Kidney (tissue), 14 donors: Measurements from ENCODE around the gene RAB7A. TPM values are rescaled to one million over a fixed set of nuclear protein-coding genes. Genes with fewer than 3 reads are reported as not detected.

Source experiments
- DNase-seq, 5 donors: peaks; one replicate each; pipeline ENCODE4 v3.0.0-alpha.2; 2013 to 2020
- FAIRE-seq: peaks from 2 replicates; lab custom pipeline; 2012; peaks lifted over from hg19 to GRCh38; lab: Jason Lieb, UNC
- H3K27ac ChIP-seq, 2 donors: one replicate each; pipeline ENCODE4 v1.7.0; 2013; ENCODE audit warnings: low read depth in 2 of 2, low read length in 2 of 2, inconsistent platforms in 1 of 2
- H3K27me3 ChIP-seq: one replicate; pipeline ENCODE4 v1.7.1; 2013; ENCODE audit warnings: low read length, inconsistent platforms; ENCODE audit not compliant: control insufficient read depth, insufficient read depth
- H3K36me3 ChIP-seq, 3 donors: one replicate each; pipeline versions ENCODE4 v1.7.0 to v1.7.1; 2013; ENCODE audit warnings: low read length in 3 of 3, control low read depth in 1 of 3, inconsistent platforms in 1 of 3; ENCODE audit not compliant: insufficient read depth in 3 of 3, control insufficient read depth in 2 of 3
- H3K4me1 ChIP-seq, 3 donors: one replicate each; pipeline versions ENCODE4 v1.7.0 to v1.7.1; 2013; ENCODE audit warnings: low read length in 3 of 3, inconsistent platforms in 1 of 3, low read depth in 1 of 3; ENCODE audit not compliant: control insufficient read depth in 2 of 3, insufficient read depth in 2 of 3
- H3K4me3 ChIP-seq, 3 donors: one replicate each; pipeline versions ENCODE4 v1.7.0 to v1.8.1; 2013; ENCODE audit warnings: low read length in 3 of 3, control low read depth in 1 of 3, inconsistent platforms in 1 of 3
- H3K9ac ChIP-seq, 3 donors: one replicate each; pipeline versions ENCODE4 v1.7.0 to v1.7.1; 2013; ENCODE audit warnings: low read length in 3 of 3, control low read depth in 1 of 3, inconsistent platforms in 1 of 3
- H3K9me3 ChIP-seq, 3 donors: one replicate each; pipeline versions ENCODE4 v1.7.0 to v1.7.1; 2013; ENCODE audit warnings: low read length in 3 of 3, control low read depth in 1 of 3, inconsistent platforms in 1 of 3; ENCODE audit not compliant: control insufficient read depth in 2 of 3, insufficient read depth in 1 of 3
- CTCF ChIP-seq: IDR thresholded peaks from 3 replicates; pipeline ENCODE4 v1.5.1; 2012; ENCODE audit warnings: mild to moderate bottlenecking, moderate library complexity, borderline replicate concordance; ENCODE audit not compliant: insufficient read depth; ENCODE audit errors: extremely low read depth
- intact Hi-C: fragments of 100-400 bp; cut with DNase I; formaldehyde crosslinking; loops from one replicate; pipeline ENCODE4 v1.11.1; 2022
- polyA plus RNA-seq: library from polyadenylated mRNA; stranded (reverse); fragments of 350-450 nt; fragmentation: Illumina TruSeq; extraction: RNeasy Lipid Tissue Mini Kit (QIAGEN cat#74804); gene quantifications from one replicate; pipeline ENCODE4 v1.2.3, GENCODE V29; 2014; ENCODE audit warnings: low read depth, low replicate concordance; ENCODE audit not compliant: insufficient read depth
- total RNA-seq: library from RNA; stranded (reverse); fragmentation: NEBNext Ultra II Directional; extraction: Animal tissue kit (Norgen Biotek cat#: 25700); gene quantifications from one replicate; pipeline ENCODE4 v1.2.1, GENCODE V29; 2021
- donor health status: control.
- donor health status: control.
- donor health status: control.
- donor health status: control.
- donor health status: control.
- donor health status: DM: yes; HTN: yes; CAD: no.
- donor health status: Normal renal cell carcinoma (clear cell type).

The RAB7A gene
- total and polyA plus RNA-seq, 2 donors from 2014 or later: 211 to 248 TPM

DNA sequence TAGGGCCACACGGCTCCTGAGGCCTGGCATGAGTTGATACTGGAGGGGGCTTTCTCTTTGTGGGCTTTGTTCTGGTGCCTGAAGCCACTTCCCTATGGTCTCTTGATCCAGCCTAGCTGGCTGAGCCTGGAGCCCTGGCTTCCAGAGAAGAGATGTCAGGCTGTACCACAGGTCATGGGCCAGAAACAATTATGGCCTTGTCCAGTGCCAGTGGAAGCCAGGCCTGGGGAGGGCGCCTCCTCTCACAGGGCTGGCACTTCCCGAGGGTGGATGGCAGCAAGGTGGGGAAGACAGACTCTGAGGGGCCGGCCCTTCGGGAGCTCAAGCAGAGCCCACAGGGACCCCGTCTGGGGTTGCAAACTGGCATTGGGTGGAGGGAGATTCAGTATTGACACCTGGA is 118.5 kb downstream of the RAB7A start:
- no peak for FAIRE-seq
- TF ChIP-seq CTCF: no peak
- no peak overlapping the region for H3K27ac ChIP-seq
- intact Hi-C loops: no loop called here
- DNase-seq: no peak
- H3K27me3 ChIP-seq: no peaks in the 10 kb centered on the region
- no peaks in the 10 kb centered on the region for H3K4me1 ChIP-seq
- H3K9ac ChIP-seq: no peak overlapping the region
- H3K36me3 ChIP-seq: no peaks in the 10 kb centered on the region
- H3K4me3 ChIP-seq: no peak overlapping the region
- H3K9me3 ChIP-seq: no peaks in the 10 kb centered on the region

- H3K27me3 ChIP-seq: no peaks in the 10 kb centered on the region
- no peak for TF ChIP-seq CTCF
- intact Hi-C loops: no loop called here
- no peak for FAIRE-seq
- H3K9ac ChIP-seq: no peak overlapping the region
- H3K4me1 ChIP-seq: no peaks in the 10 kb centered on the region
- no peak overlapping the region for H3K27ac ChIP-seq
- DNase-seq: peak in 4 of 5 donors; percentile 39 to 55 (median 48)
- H3K4me3 ChIP-seq: peak overlapping the region in 1 of 3 donors; percentile 53
- no peaks in the 10 kb centered on the region for H3K36me3 ChIP-seq
- no peaks in the 10 kb centered on the region for H3K9me3 ChIP-seq
Observed at GRCh38 chr3:128845119-128845777, 119.3 kb downstream of the RAB7A start.

DNA sequence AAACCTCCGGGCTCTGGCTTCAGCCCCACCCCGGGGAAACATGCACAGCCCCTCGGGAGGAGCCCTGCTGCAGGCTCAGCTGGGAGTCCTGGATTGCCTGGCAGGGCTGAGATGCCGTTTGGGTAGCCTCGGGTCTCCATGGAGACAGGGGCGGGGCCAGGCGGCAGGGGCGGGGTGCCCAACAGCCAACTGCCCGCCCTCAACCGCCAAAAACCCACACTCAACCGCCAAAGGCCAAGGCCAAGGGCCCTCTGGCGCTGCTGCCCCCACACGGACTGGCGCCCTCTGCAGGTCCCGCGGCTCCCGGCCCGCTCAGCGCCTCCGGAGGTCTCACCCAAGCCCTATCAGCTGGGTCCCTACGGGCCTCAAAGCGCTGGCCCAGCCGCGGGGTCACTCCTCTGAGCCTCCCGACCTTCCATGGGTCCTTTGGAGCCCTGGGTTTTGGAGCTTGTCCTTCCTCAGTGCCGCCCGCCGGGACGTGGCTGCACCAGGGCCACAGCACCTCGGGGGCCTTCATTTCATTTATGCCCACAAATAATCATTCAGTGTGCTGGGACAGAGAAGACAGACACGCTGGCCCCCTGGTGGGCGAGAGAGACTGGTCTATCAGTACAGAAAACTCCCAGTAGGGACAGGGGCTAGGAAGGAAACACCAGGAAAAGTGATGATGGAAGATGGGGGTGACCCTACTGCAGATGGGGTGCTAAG is 119.9 kb downstream of the RAB7A start:
- DNase-seq: peak; percentile 84 to 93 (median 89)
- intact Hi-C loops: no loop called here
- no peaks in the 10 kb centered on the region for H3K27me3 ChIP-seq
- H3K36me3 ChIP-seq: no peaks in the 10 kb centered on the region
- peak overlapping the region in 1 of 3 donors; percentile 19 for H3K9ac ChIP-seq
- H3K27ac ChIP-seq: no peak overlapping the region
- no peaks in the 10 kb centered on the region for H3K4me1 ChIP-seq
- H3K9me3 ChIP-seq: no peaks in the 10 kb centered on the region
- H3K4me3 ChIP-seq: peak overlapping the region; percentile 39 to 53 (median 42)
- no peak for FAIRE-seq
- peak; percentile 39 for TF ChIP-seq CTCF
